IMR-90 (cell line): ENCODE data around the gene SLAMF1. TPM values are rescaled to one million over a fixed set of nuclear protein-coding genes. Genes with fewer than 3 reads are reported as not detected.
A peak's percentile ranks its signal among the peaks of the same experiment; 100 is the strongest.

Experiments
- ATAC-seq: fragments of 200-7000 bp; cut with Tn5 transposase; 2 replicates; pipeline ENCODE4 v1.9.1; 2020; ENCODE audit warnings: low read depth, mild to moderate bottlenecking, moderate library complexity
- BruUV-seq: library from RNA; stranded (reverse); fragments of 400-500 nt; replicated peaks from 2 replicates; lab custom pipeline; 2021; lab: Mats Ljungman, UMichigan
- CTCF ChIA-PET: fragments of 300-600 bp; formaldehyde crosslinking; extraction: SDS; loops from one replicate; lab custom pipeline; 2021; ENCODE audit warnings: antibody characterized with exemption; lab: Yijun Ruan, JAX
- POLR2A ChIA-PET: fragments of 300-600 bp; sonication (Branson Sonifier 250); formaldehyde crosslinking; loops from one replicate; lab custom pipeline; 2022; ENCODE audit warnings: antibody characterized with exemption; ENCODE audit not compliant: unreplicated experiment; lab: Charles Lee
- DNase-seq: peaks from one replicate; pipeline ENCODE4 v3.0.0; 2013
- H2AFZ ChIP-seq: replicated peaks from 2 replicates; pipeline ENCODE3; 2013; ENCODE audit warnings: low read length, mild to moderate bottlenecking; ENCODE audit not compliant: poor library complexity
- H2AK5ac ChIP-seq: 2 replicates; pipeline ENCODE4 v1.6.1; 2013; ENCODE audit warnings: low read depth, low read length, inconsistent platforms
- H2AK9ac ChIP-seq: replicated peaks from 2 replicates; pipeline ENCODE3; 2013; ENCODE audit warnings: mild to moderate bottlenecking, low read depth, low read length, moderate library complexity; ENCODE audit not compliant: poor library complexity
- H2BK120ac ChIP-seq: 2 replicates; pipeline ENCODE4 v1.6.1; 2013; ENCODE audit warnings: low read depth, low read length, inconsistent platforms
- H2BK15ac ChIP-seq: 3 replicates; pipeline ENCODE4 v1.6.1; 2013; ENCODE audit warnings: low read depth, low read length, inconsistent platforms
- H2BK20ac ChIP-seq: 2 replicates; pipeline ENCODE4 v1.6.1; 2013; ENCODE audit warnings: low read depth, mild to moderate bottlenecking, inconsistent platforms, low read length, moderate library complexity
- H2BK5ac ChIP-seq: 2 replicates; pipeline ENCODE4 v1.6.1; 2013; ENCODE audit warnings: mild to moderate bottlenecking, low read depth, low read length, inconsistent platforms; ENCODE audit not compliant: poor library complexity, severe bottlenecking
- H3K14ac ChIP-seq: replicated peaks from 2 replicates; pipeline ENCODE4 v1.6.1; 2013; ENCODE audit warnings: low read depth, low read length, inconsistent platforms
- H3K18ac ChIP-seq: 2 replicates; pipeline ENCODE4 v1.6.1; 2013; ENCODE audit warnings: low read depth, low read length, control low read depth
- H3K23ac ChIP-seq: 2 replicates; pipeline ENCODE4 v1.6.1; 2013; ENCODE audit warnings: low read depth, low read length, inconsistent platforms
- H3K27ac ChIP-seq: 2 replicates; pipeline ENCODE4 v1.5.1; 2013; ENCODE audit warnings: mild to moderate bottlenecking, control low read depth, low read length; ENCODE audit not compliant: insufficient read depth
- H3K27me3 ChIP-seq: 2 replicates; pipeline ENCODE4 v1.6.1; 2013; ENCODE audit warnings: low read length; ENCODE audit not compliant: control insufficient read depth, insufficient read depth
- H3K36me3 ChIP-seq: 2 replicates; pipeline ENCODE4 v1.6.1; 2013; ENCODE audit warnings: low read length, mixed read lengths; ENCODE audit not compliant: control insufficient read depth, insufficient read depth
- H3K4ac ChIP-seq: 2 replicates; pipeline ENCODE4 v1.6.1; 2013; ENCODE audit warnings: low read depth, low read length, inconsistent platforms
- H3K4me1 ChIP-seq: 2 replicates; pipeline ENCODE4 v1.6.1; 2013; ENCODE audit warnings: low read length, mixed read lengths; ENCODE audit not compliant: control insufficient read depth, insufficient read depth
- H3K4me2 ChIP-seq: 2 replicates; pipeline ENCODE4 v1.6.1; 2013; ENCODE audit warnings: low read depth, mild to moderate bottlenecking, control low read depth, low read length, moderate library complexity
- H3K4me3 ChIP-seq: 2 replicates; pipeline ENCODE4 v1.5.1; 2013; ENCODE audit warnings: low read depth, mild to moderate bottlenecking, control low read depth, low read length, moderate library complexity; ENCODE audit not compliant: insufficient read depth
- H3K56ac ChIP-seq: 2 replicates; pipeline ENCODE4 v1.6.1; 2013; ENCODE audit warnings: low read length, inconsistent platforms; ENCODE audit not compliant: insufficient read depth; ENCODE audit errors: extremely low read depth
- H3K79me1 ChIP-seq, 2 experiments: 2 replicates each; pipeline ENCODE4 v1.6.1; 2013; ENCODE audit warnings: low read length in 2 of 2, inconsistent platforms in 1 of 2, low read depth in 1 of 2
- H3K9ac ChIP-seq: 2 replicates; pipeline ENCODE4 v1.6.1; 2013; ENCODE audit warnings: low read depth, low read length, control low read depth
- H3K9me1 ChIP-seq: 2 replicates; pipeline ENCODE4 v1.6.1; 2013; ENCODE audit warnings: low read length, inconsistent platforms; ENCODE audit not compliant: insufficient read depth
- H3K9me3 ChIP-seq: 2 replicates; pipeline ENCODE4 v1.6.1; 2013; ENCODE audit warnings: low read length; ENCODE audit not compliant: control insufficient read depth, insufficient read depth
- H4K20me1 ChIP-seq: 2 replicates; pipeline ENCODE4 v1.6.1; 2013; ENCODE audit warnings: low read length, inconsistent platforms; ENCODE audit not compliant: insufficient read depth
- H4K5ac ChIP-seq: 2 replicates; pipeline ENCODE4 v1.6.1; 2013; ENCODE audit warnings: mild to moderate bottlenecking, low read depth, low read length, control low read depth
- H4K8ac ChIP-seq, 2 experiments: 2 replicates each; pipeline ENCODE4 v1.6.1; 2013; ENCODE audit warnings: low read depth in 2 of 2, low read length in 2 of 2, control low read depth in 1 of 2, inconsistent platforms in 1 of 2
- H4K91ac ChIP-seq: 2 replicates; pipeline ENCODE4 v1.6.1; 2013; ENCODE audit warnings: low read depth, low read length, inconsistent platforms; ENCODE audit not compliant: insufficient read depth
- CTCF ChIP-seq: conservative IDR thresholded peaks from 2 replicates; pipeline ENCODE4 v1.5.1; 2012; ENCODE audit warnings: mild to moderate bottlenecking, low read depth, low read length, improper control_type of control experiment
- RAD21 ChIP-seq: IDR thresholded peaks from 2 replicates; pipeline ENCODE4 v1.6.1; 2012; ENCODE audit warnings: low read length, improper control_type of control experiment
- SMC3 ChIP-seq: fragments of 150-350 bp; IDR thresholded peaks from 2 replicates; pipeline ENCODE4 v1.6.1; 2016; ENCODE audit warnings: low read depth, mild to moderate bottlenecking, antibody characterized with exemption, low read length, moderate library complexity
- USF2 ChIP-seq: fragments of 150-350 bp; IDR thresholded peaks from 2 replicates; pipeline ENCODE4 v1.6.1; 2017; ENCODE audit warnings: mild to moderate bottlenecking, antibody characterized with exemption, low read length, low read depth
- WGBS, 2 experiments: methylation state at CpG; one replicate each; pipeline versions ENCODE4 v1.1.5 to v1.1.7; 2013; ENCODE audit warnings: missing lambda C conversion rate in 2 of 2; ENCODE audit not compliant: insufficient read length in 1 of 2; ENCODE audit errors: extremely low coverage in 2 of 2; 5-methylcytosine and 5-hydroxymethylcytosine counted together
- dilution Hi-C: fragments of 300-500 bp; cut with HindIII; formaldehyde crosslinking; loops from one replicate; pipeline ENCODE4 v1.14.3; 2018; ENCODE audit warnings: low sequenced_read_pairs; ENCODE audit not compliant: unreplicated experiment
- in situ Hi-C: fragments of 300-500 bp; cut with MboI; formaldehyde crosslinking; loops from 3 replicates; pipeline ENCODE4 v1.14.3; 2019; ENCODE audit warnings: low sequenced_read_pairs, inconsistent platforms, mixed read lengths
- intact Hi-C: fragments of 100-400 bp; cut with micrococcal nuclease; formaldehyde crosslinking; loops from 2 replicates; pipeline ENCODE4 v1.10.0; 2022
- polyA plus RNA-seq, 3 experiments: library from polyadenylated mRNA; depleted of rRNA; stranded (reverse); fragments of >200 nt; gene quantifications; 2 replicates each; pipeline ENCODE4 v1.2.3, GENCODE V29; 2012; ENCODE audit warnings: low replicate concordance in 1 of 3
- total RNA-seq: library from RNA; depleted of rRNA; stranded (reverse); fragments of >200 nt; gene quantifications from 2 replicates; pipeline ENCODE4 v1.2.3, GENCODE V29; 2012

Gene SLAMF1
- total and polyA plus RNA-seq, 2 of the 4 experiments (the other 2 are of a cell fraction) = not detected

- 20% methylated on average over 1 of the region's 6 CpGs; no CpG with 5 or more reads in 1 of the 2 experiments for WGBS, 2 experiments
- Histone ChIP-seq H4K5ac (no peak overlapping the region), H3K4me3 (no peak overlapping the region), H2AFZ (peak overlapping the region; percentile 54), H2BK20ac (no peak overlapping the region), H3K27me3 (no peaks in the 10 kb centered on the region; the same call in 1 of the 2 replicates), H3K23ac (no peak overlapping the region), H3K9me3 (no peaks in the 10 kb centered on the region), H2BK15ac (no peak overlapping the region), H3K4me1 (no peaks in the 10 kb centered on the region), H3K18ac (no peak overlapping the region), H2AK5ac (no peak overlapping the region), H2BK120ac (no peak overlapping the region), H3K9me1 (no peaks in the 10 kb centered on the region), H3K56ac (no peak overlapping the region), H3K14ac (no peak overlapping the region), H2AK9ac (no peak overlapping the region), H2BK5ac (no peak overlapping the region), H3K9ac (no peak overlapping the region), H3K27ac (no peak overlapping the region), H4K20me1 (no peaks in the 10 kb centered on the region), H3K4ac (no peak overlapping the region), H4K91ac (no peak overlapping the region), H3K79me1 (no peaks in the 10 kb centered on the region), H3K36me3 (no peaks in the 10 kb centered on the region), H3K4me2 (no peak overlapping the region), H4K8ac (no peak overlapping the region)
- TF ChIP-seq SMC3 (peak; percentile 38; the same call in 1 of the 2 replicates), USF2 (no peak), CTCF (peak; percentile 65), RAD21 (peak; percentile 60)
- in situ Hi-C loops = loop anchor here (10.0 kb wide), 1 partner anchor 59 kb away; the partner anchor contains the start of gene SLAMF7
- peak; percentile 92 for ATAC-seq
- peak; percentile 51 for DNase-seq
- intact Hi-C loops = loop anchor here (2.0 kb wide), 1 partner anchor 275 kb away; no protein-coding TSS in a partner anchor
- CTCF ChIA-PET = interaction anchor here (0.6 to 1.1 kb wide), 4 partner anchors 13 to 178 kb away, joined by 3 read pairs; no protein-coding TSS in a partner anchor
- POLR2A ChIA-PET = no interaction called here
- dilution Hi-C loops = no loop called here
- no TSS peak for BruUV-seq
These were observed 29.0 kb upstream of the SLAMF1 start for GRCh38 chr1:160675641-160676410.
